ENCODE results near the gene DMRT1. TPM values are rescaled to one million over a fixed set of nuclear protein-coding genes. Genes with fewer than 3 reads are reported as not detected.

DMRT1 gene
- total RNA-seq, 1 experiment from 2014 or later = not detected

DNA sequence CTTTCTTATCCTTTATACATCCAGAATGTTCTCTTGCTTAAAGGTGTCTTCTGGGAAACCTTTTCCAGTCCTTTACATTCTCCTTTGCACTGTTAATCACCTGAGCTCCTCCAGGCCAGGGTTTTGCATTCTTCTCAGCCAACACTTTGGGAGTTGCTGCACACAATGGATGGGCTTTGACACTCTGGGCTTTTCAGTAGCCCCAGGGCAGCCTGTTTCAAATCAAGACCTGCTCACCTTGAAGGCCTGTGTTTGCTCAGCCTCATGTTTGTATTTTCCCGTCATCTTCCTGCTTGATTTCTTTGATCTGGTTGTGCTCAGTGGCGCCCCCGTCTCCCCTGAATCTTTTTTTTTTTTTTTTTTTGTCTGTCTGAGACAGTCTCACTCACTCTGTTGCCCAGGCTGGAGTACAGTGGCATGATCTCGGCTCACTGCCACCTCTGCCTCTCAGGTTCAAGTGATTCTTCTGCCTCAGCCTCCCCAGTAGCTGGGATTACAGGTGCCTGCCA is 41.0 kb downstream of the DMRT1 start:
- Mint-ChIP-seq H3K4me1 (0 out of 2 replicates have a peak, but pooled peaks cover 3% of the 10 kb centered on the region), H3K9me3 (no peaks in the 10 kb centered on the region), H3K27me3 (ENCODE audit: low read depth) (peaks cover 11% of the 10 kb centered on the region; the same call in 1 of the 2 replicates), H3K27ac (no peak overlapping the region), H3K36me3 (no peaks in the 10 kb centered on the region), H3K4me3 (no peak overlapping the region)
- peak; percentile 46 for ATAC-seq
- POLR2A ChIA-PET = no interaction called here
- TF ChIP-seq, protein P1, sequence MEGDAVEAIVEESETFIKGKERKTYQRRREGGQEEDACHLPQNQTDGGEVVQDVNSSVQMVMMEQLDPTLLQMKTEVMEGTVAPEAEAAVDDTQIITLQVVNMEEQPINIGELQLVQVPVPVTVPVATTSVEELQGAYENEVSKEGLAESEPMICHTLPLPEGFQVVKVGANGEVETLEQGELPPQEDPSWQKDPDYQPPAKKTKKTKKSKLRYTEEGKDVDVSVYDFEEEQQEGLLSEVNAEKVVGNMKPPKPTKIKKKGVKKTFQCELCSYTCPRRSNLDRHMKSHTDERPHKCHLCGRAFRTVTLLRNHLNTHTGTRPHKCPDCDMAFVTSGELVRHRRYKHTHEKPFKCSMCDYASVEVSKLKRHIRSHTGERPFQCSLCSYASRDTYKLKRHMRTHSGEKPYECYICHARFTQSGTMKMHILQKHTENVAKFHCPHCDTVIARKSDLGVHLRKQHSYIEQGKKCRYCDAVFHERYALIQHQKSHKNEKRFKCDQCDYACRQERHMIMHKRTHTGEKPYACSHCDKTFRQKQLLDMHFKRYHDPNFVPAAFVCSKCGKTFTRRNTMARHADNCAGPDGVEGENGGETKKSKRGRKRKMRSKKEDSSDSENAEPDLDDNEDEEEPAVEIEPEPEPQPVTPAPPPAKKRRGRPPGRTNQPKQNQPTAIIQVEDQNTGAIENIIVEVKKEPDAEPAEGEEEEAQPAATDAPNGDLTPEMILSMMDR (IDR thresholded peaks at IDR 0.05) = no peak
- TF ChIP-seq KAT7 (CRISPR knock-in tag; IDR thresholded peaks at IDR 0.05; ENCODE audit: borderline replicate concordance) (no peak), PRRX2 (CRISPR knock-in tag; IDR thresholded peaks at IDR 0.05) (no peak), FOXJ3 (CRISPR knock-in tag; IDR thresholded peaks at IDR 0.05; ENCODE audit: borderline replicate concordance) (no peak), ZNF219 (CRISPR knock-in tag; IDR thresholded peaks at IDR 0.05; ENCODE audit: borderline replicate concordance) (no peak), ZNF138 (CRISPR knock-in tag; conservative IDR thresholded peaks at IDR 0.05) (no peak), RORB (CRISPR knock-in tag; IDR thresholded peaks at IDR 0.05) (no peak), TEAD4 (CRISPR knock-in tag; IDR thresholded peaks at IDR 0.05) (no peak), TEAD1 (CRISPR knock-in tag; IDR thresholded peaks at IDR 0.05) (no peak), NR2C2 (CRISPR knock-in tag; IDR thresholded peaks at IDR 0.05) (no peak), CBFB (CRISPR knock-in tag; IDR thresholded peaks at IDR 0.05; ENCODE audit: low read depth) (no peak)
- TF ChIP-seq, protein P2, sequence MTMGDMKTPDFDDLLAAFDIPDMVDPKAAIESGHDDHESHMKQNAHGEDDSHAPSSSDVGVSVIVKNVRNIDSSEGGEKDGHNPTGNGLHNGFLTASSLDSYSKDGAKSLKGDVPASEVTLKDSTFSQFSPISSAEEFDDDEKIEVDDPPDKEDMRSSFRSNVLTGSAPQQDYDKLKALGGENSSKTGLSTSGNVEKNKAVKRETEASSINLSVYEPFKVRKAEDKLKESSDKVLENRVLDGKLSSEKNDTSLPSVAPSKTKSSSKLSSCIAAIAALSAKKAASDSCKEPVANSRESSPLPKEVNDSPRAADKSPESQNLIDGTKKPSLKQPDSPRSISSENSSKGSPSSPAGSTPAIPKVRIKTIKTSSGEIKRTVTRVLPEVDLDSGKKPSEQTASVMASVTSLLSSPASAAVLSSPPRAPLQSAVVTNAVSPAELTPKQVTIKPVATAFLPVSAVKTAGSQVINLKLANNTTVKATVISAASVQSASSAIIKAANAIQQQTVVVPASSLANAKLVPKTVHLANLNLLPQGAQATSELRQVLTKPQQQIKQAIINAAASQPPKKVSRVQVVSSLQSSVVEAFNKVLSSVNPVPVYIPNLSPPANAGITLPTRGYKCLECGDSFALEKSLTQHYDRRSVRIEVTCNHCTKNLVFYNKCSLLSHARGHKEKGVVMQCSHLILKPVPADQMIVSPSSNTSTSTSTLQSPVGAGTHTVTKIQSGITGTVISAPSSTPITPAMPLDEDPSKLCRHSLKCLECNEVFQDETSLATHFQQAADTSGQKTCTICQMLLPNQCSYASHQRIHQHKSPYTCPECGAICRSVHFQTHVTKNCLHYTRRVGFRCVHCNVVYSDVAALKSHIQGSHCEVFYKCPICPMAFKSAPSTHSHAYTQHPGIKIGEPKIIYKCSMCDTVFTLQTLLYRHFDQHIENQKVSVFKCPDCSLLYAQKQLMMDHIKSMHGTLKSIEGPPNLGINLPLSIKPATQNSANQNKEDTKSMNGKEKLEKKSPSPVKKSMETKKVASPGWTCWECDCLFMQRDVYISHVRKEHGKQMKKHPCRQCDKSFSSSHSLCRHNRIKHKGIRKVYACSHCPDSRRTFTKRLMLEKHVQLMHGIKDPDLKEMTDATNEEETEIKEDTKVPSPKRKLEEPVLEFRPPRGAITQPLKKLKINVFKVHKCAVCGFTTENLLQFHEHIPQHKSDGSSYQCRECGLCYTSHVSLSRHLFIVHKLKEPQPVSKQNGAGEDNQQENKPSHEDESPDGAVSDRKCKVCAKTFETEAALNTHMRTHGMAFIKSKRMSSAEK (CRISPR knock-in tag; IDR thresholded peaks at IDR 0.05; ENCODE audit: borderline replicate concordance) = no peak
- TF ChIP-seq, protein P3, sequence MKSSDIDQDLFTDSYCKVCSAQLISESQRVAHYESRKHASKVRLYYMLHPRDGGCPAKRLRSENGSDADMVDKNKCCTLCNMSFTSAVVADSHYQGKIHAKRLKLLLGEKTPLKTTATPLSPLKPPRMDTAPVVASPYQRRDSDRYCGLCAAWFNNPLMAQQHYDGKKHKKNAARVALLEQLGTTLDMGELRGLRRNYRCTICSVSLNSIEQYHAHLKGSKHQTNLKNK (CRISPR knock-in tag; IDR thresholded peaks at IDR 0.05) = no peak
- TF ChIP-seq, protein P4, sequence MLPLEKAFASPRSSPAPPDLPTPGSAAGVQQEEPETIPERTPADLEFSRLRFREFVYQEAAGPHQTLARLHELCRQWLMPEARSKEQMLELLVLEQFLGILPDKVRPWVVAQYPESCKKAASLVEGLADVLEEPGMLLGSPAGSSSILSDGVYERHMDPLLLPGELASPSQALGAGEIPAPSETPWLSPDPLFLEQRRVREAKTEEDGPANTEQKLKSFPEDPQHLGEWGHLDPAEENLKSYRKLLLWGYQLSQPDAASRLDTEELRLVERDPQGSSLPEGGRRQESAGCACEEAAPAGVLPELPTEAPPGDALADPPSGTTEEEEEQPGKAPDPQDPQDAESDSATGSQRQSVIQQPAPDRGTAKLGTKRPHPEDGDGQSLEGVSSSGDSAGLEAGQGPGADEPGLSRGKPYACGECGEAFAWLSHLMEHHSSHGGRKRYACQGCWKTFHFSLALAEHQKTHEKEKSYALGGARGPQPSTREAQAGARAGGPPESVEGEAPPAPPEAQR (CRISPR knock-in tag; IDR thresholded peaks at IDR 0.05) = no peak
- TF ChIP-seq, protein P5, sequence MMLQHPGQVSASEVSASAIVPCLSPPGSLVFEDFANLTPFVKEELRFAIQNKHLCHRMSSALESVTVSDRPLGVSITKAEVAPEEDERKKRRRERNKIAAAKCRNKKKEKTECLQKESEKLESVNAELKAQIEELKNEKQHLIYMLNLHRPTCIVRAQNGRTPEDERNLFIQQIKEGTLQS (CRISPR knock-in tag; conservative IDR thresholded peaks at IDR 0.05) = no peak
- TF ChIP-seq, protein P6, sequence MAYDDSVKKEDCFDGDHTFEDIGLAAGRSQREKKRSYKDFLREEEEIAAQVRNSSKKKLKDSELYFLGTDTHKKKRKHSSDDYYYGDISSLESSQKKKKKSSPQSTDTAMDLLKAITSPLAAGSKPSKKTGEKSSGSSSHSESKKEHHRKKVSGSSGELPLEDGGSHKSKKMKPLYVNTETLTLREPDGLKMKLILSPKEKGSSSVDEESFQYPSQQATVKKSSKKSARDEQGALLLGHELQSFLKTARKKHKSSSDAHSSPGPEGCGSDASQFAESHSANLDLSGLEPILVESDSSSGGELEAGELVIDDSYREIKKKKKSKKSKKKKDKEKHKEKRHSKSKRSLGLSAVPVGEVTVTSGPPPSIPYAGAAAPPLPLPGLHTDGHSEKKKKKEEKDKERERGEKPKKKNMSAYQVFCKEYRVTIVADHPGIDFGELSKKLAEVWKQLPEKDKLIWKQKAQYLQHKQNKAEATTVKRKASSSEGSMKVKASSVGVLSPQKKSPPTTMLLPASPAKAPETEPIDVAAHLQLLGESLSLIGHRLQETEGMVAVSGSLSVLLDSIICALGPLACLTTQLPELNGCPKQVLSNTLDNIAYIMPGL (CRISPR knock-in tag; IDR thresholded peaks at IDR 0.05) = no peak
- CTCF ChIA-PET = interaction anchor here (0.6 to 1.8 kb wide), 7 partner anchors 12 to 127 kb away, joined by 3 to 12 read pairs (median 3); no protein-coding TSS in a partner anchor
- no peak for DNase-seq (ENCODE audit: low spot score)
